Activated T-cell treated with anti-CD3 and anti-CD28 coated beads, Interleukin-2, amount 50 U/mL, for 4 hours (primary cell): ENCODE data around the gene TBC1D3B. TPM values are rescaled to one million over a fixed set of nuclear protein-coding genes. Genes with fewer than 3 reads are reported as not detected.
"Not testable (repeated sequence)": the region's sequence is repeated elsewhere in the genome, so short reads cannot be mapped to it uniquely, and the experiment has no call there.

Source experiments
- ATAC-seq, 2 donors: fragments of 200-7000 bp; cut with Tn5 transposase; one replicate each; pipeline ENCODE4 v1.10.0; 2021
- DNase-seq: peaks from one replicate; pipeline ENCODE4 v3.0.0-alpha.2; 2020
- H3K27me3 Mint-ChIP-seq: one replicate; pipeline ENCODE4 v1.8.0; 2021; ENCODE audit warnings: low read depth, mixed read lengths
- H3K36me3 Mint-ChIP-seq: one replicate; pipeline ENCODE4 v1.8.0; 2022; ENCODE audit warnings: mixed read lengths; ENCODE audit not compliant: insufficient read depth
- H3K4me1 Mint-ChIP-seq: one replicate; pipeline ENCODE4 v1.8.0; 2021; ENCODE audit warnings: low read depth, mixed read lengths
- H3K4me3 Mint-ChIP-seq: one replicate; pipeline ENCODE4 v1.8.0; 2021; ENCODE audit warnings: mild to moderate bottlenecking, moderate library complexity, mixed read lengths
- H3K9me3 Mint-ChIP-seq: one replicate; pipeline ENCODE4 v1.8.0; 2021; ENCODE audit warnings: mixed read lengths
- total RNA-seq, 3 donors: library from RNA; stranded (reverse); gene quantifications; one replicate each; pipeline ENCODE4 v1.2.1, GENCODE V29; 2021

TBC1D3B gene
- total RNA-seq, 3 donors from 2014 or later = 2.4 to 5.4 (median 4.0) TPM

GRCh38 chr17:36168836-36169235, 7.6 kb downstream of the TBC1D3B start:
- ATAC-seq, H3K9me3 Mint-ChIP-seq, H3K4me3 Mint-ChIP-seq, H3K4me1 Mint-ChIP-seq, H3K36me3 Mint-ChIP-seq, H3K27me3 Mint-ChIP-seq, DNase-seq: not testable (repeated sequence)

GRCh38 chr17:36153895-36154610, 22.4 kb downstream of the TBC1D3B start:
- Mint-ChIP-seq H3K4me3 (no peak overlapping the region), H3K36me3 (no peaks in the 10 kb centered on the region), H3K9me3 (no peaks in the 10 kb centered on the region), H3K27me3 (peaks cover 38% of the 10 kb centered on the region), H3K4me1 (peaks cover 6% of the 10 kb centered on the region)
- DNase-seq (no peak), ATAC-seq (no peak)

GRCh38 chr17:36152639-36153120, 23.8 kb downstream of the TBC1D3B start:
- Mint-ChIP-seq H3K9me3 (no peaks in the 10 kb centered on the region), H3K4me3 (no peak overlapping the region), H3K27me3 (peaks cover 45% of the 10 kb centered on the region), H3K36me3 (no peaks in the 10 kb centered on the region), H3K4me1 (peaks cover 9% of the 10 kb centered on the region)
- no peak for ATAC-seq
- DNase-seq = no peak

- no peak for DNase-seq
- no peaks in the 10 kb centered on the region for H3K36me3 Mint-ChIP-seq
- H3K9me3 Mint-ChIP-seq = no peaks in the 10 kb centered on the region
- ATAC-seq = no peak
- H3K27me3 Mint-ChIP-seq = peaks cover 46% of the 10 kb centered on the region
- H3K4me3 Mint-ChIP-seq = no peak overlapping the region
- peaks cover 9% of the 10 kb centered on the region for H3K4me1 Mint-ChIP-seq
These were observed 24.4 kb downstream of the TBC1D3B start for GRCh38 chr17:36151891-36152638.

GRCh38 chr17:36149296-36149820, 27.1 kb downstream of the TBC1D3B start:
- H3K4me3 Mint-ChIP-seq = no peak overlapping the region
- no peaks in the 10 kb centered on the region for H3K36me3 Mint-ChIP-seq
- DNase-seq = no peak
- no peaks in the 10 kb centered on the region for H3K9me3 Mint-ChIP-seq
- peaks cover 41% of the 10 kb centered on the region for H3K27me3 Mint-ChIP-seq
- H3K4me1 Mint-ChIP-seq = peaks cover 9% of the 10 kb centered on the region
- peak in 1 of 2 donors; percentile 43 for ATAC-seq

GRCh38 chr17:36148559-36149295, 27.7 kb downstream of the TBC1D3B start:
- peak overlapping the region; percentile 25 for H3K4me3 Mint-ChIP-seq
- no peaks in the 10 kb centered on the region for H3K36me3 Mint-ChIP-seq
- no peaks in the 10 kb centered on the region for H3K9me3 Mint-ChIP-seq
- peak; percentile 52 for DNase-seq
- peak; percentile 82 to 88 for ATAC-seq
- H3K4me1 Mint-ChIP-seq = peaks cover 5% of the 10 kb centered on the region
- H3K27me3 Mint-ChIP-seq = peaks cover 35% of the 10 kb centered on the region

GRCh38 chr17:36147601-36148000, 28.8 kb downstream of the TBC1D3B start:
- ATAC-seq (no peak), DNase-seq (no peak)
- Mint-ChIP-seq H3K36me3 (no peaks in the 10 kb centered on the region), H3K9me3 (no peaks in the 10 kb centered on the region), H3K27me3 (peaks cover 25% of the 10 kb centered on the region), H3K4me3 (no peak overlapping the region), H3K4me1 (peaks cover 5% of the 10 kb centered on the region)

- no peaks in the 10 kb centered on the region for H3K36me3 Mint-ChIP-seq
- no peak overlapping the region for H3K4me3 Mint-ChIP-seq
- peaks cover 5% of the 10 kb centered on the region for H3K4me1 Mint-ChIP-seq
- no peaks in the 10 kb centered on the region for H3K9me3 Mint-ChIP-seq
- ATAC-seq (no peak), DNase-seq (no peak)
- peaks cover 18% of the 10 kb centered on the region for H3K27me3 Mint-ChIP-seq
These were observed 31.3 kb downstream of the TBC1D3B start for GRCh38 chr17:36144981-36145729.

GRCh38 chr17:36144014-36144413, 32.4 kb downstream of the TBC1D3B start:
- no peak overlapping the region for H3K4me3 Mint-ChIP-seq
- H3K36me3 Mint-ChIP-seq = no peaks in the 10 kb centered on the region
- DNase-seq (no peak), ATAC-seq (no peak)
- H3K9me3 Mint-ChIP-seq = no peaks in the 10 kb centered on the region
- peaks cover 2% of the 10 kb centered on the region for H3K4me1 Mint-ChIP-seq
- peaks cover 7% of the 10 kb centered on the region for H3K27me3 Mint-ChIP-seq

GRCh38 chr17:36142806-36143205, 33.6 kb downstream of the TBC1D3B start:
- H3K9me3 Mint-ChIP-seq = no peaks in the 10 kb centered on the region
- H3K4me1 Mint-ChIP-seq = no peaks in the 10 kb centered on the region
- no peak for ATAC-seq
- peaks cover 7% of the 10 kb centered on the region for H3K27me3 Mint-ChIP-seq
- H3K4me3 Mint-ChIP-seq = no peak overlapping the region
- DNase-seq = no peak
- no peaks in the 10 kb centered on the region for H3K36me3 Mint-ChIP-seq

GRCh38 chr17:36142235-36142634, 34.2 kb downstream of the TBC1D3B start:
- Mint-ChIP-seq H3K27me3 (peaks cover 7% of the 10 kb centered on the region), H3K4me3 (no peak overlapping the region), H3K36me3 (no peaks in the 10 kb centered on the region), H3K4me1 (no peaks in the 10 kb centered on the region), H3K9me3 (no peaks in the 10 kb centered on the region)
- ATAC-seq (no peak), DNase-seq (no peak)

- no peak overlapping the region for H3K4me3 Mint-ChIP-seq
- no peaks in the 10 kb centered on the region for H3K36me3 Mint-ChIP-seq
- ATAC-seq (no peak), DNase-seq (no peak)
- H3K27me3 Mint-ChIP-seq = peaks cover 32% of the 10 kb centered on the region
- no peaks in the 10 kb centered on the region for H3K9me3 Mint-ChIP-seq
- H3K4me1 Mint-ChIP-seq = peaks cover 2% of the 10 kb centered on the region
These were observed 40.0 kb downstream of the TBC1D3B start for GRCh38 chr17:36136439-36136838.

- H3K4me1 Mint-ChIP-seq = peaks cover 2% of the 10 kb centered on the region
- H3K9me3 Mint-ChIP-seq = no peaks in the 10 kb centered on the region
- peaks cover 33% of the 10 kb centered on the region for H3K27me3 Mint-ChIP-seq
- ATAC-seq (no peak), DNase-seq (no peak)
- no peak overlapping the region for H3K4me3 Mint-ChIP-seq
- no peaks in the 10 kb centered on the region for H3K36me3 Mint-ChIP-seq
These were observed 40.4 kb downstream of the TBC1D3B start for GRCh38 chr17:36136036-36136435.

GRCh38 chr17:36135465-36135864, 41.0 kb downstream of the TBC1D3B start:
- no peaks in the 10 kb centered on the region for H3K36me3 Mint-ChIP-seq
- peaks cover 2% of the 10 kb centered on the region for H3K4me1 Mint-ChIP-seq
- H3K9me3 Mint-ChIP-seq = no peaks in the 10 kb centered on the region
- DNase-seq (no peak), ATAC-seq (no peak)
- no peak overlapping the region for H3K4me3 Mint-ChIP-seq
- peaks cover 35% of the 10 kb centered on the region for H3K27me3 Mint-ChIP-seq
